GM18511 (cell line): Measurements from ENCODE around the gene PURB.
"Not testable (repeated sequence)": the region's sequence is repeated elsewhere in the genome, so short reads cannot be mapped to it uniquely, and the experiment has no call there.

Source experiments
- ATAC-seq: cut with Tn5 transposase; IDR thresholded peaks from one replicate; pipeline ENCODE4 v1.9.1; 2021; ENCODE audit warnings: mild to moderate bottlenecking, moderate library complexity; ENCODE audit not compliant: unreplicated experiment

Gene PURB

GRCh38 chr7:44893710-44894234, 8.4 kb upstream of the PURB start:
- no peak for ATAC-seq

GRCh38 chr7:44891791-44892190, 6.5 kb upstream of the PURB start:
- no peak for ATAC-seq

GRCh38 chr7:44891372-44891771, 6.0 kb upstream of the PURB start:
- ATAC-seq = no peak

GRCh38 chr7:44889086-44889781, 3.9 kb upstream of the PURB start:
- no peak for ATAC-seq

GRCh38 chr7:44887293-44887692, 2.0 kb upstream of the PURB start:
- no peak for ATAC-seq

GRCh38 chr7:44884621-44885393, 523 bp downstream of the PURB start:
- ATAC-seq = peak; percentile 32

GRCh38 chr7:44883961-44884620, 1.2 kb downstream of the PURB start:
- no peak for ATAC-seq

- ATAC-seq = no peak
Observed at GRCh38 chr7:44882899-44883298, 2.4 kb downstream of the PURB start.

- no peak for ATAC-seq
Observed at GRCh38 chr7:44881610-44882009, 3.7 kb downstream of the PURB start.

GRCh38 chr7:44881066-44881600, 4.2 kb downstream of the PURB start:
- no peak for ATAC-seq

GRCh38 chr7:44880317-44881018, 4.9 kb downstream of the PURB start:
- ATAC-seq = no peak

- no peak for ATAC-seq
Observed at GRCh38 chr7:44876393-44876792, 8.9 kb downstream of the PURB start.

GRCh38 chr7:44875241-44875640, 10.1 kb downstream of the PURB start:
- no peak for ATAC-seq

GRCh38 chr7:44872787-44873186, 12.5 kb downstream of the PURB start:
- ATAC-seq = no peak

- ATAC-seq = not testable (repeated sequence)
Observed at GRCh38 chr7:44871918-44872317, 13.4 kb downstream of the PURB start.

- not testable (repeated sequence) for ATAC-seq
Observed at GRCh38 chr7:44870780-44871179, 14.6 kb downstream of the PURB start.

GRCh38 chr7:44870336-44870735, 15.0 kb downstream of the PURB start:
- not testable (repeated sequence) for ATAC-seq

- no peak for ATAC-seq
Observed at GRCh38 chr7:44867073-44867995, 18.0 kb downstream of the PURB start.

- not testable (repeated sequence) for ATAC-seq
Observed at GRCh38 chr7:44861949-44862348, 23.4 kb downstream of the PURB start.

GRCh38 chr7:44858161-44858560, 27.2 kb downstream of the PURB start:
- no peak for ATAC-seq
